Immature natural killer cell (primary cell): ENCODE measurements around the gene TPBGL. TPM values are rescaled to one million over a fixed set of nuclear protein-coding genes. Genes with fewer than 3 reads are reported as not detected.
"Not testable (repeated sequence)": the region's sequence is repeated elsewhere in the genome, so short reads cannot be mapped to it uniquely, and the experiment has no call there.

Experiments
- DNase-seq, 3 donors: peaks; one replicate each; pipeline ENCODE4 v3.0.0; 2022; ENCODE audit warnings: mixed read lengths in 1 of 3
- H3K27ac Mint-ChIP-seq, 6 donors: one replicate each; pipeline ENCODE4 v1.8.0; 2020; ENCODE audit warnings: mixed read lengths in 6 of 6, mild to moderate bottlenecking in 5 of 6, inconsistent platforms in 4 of 6, moderate library complexity in 3 of 6
- H3K27me3 Mint-ChIP-seq, 3 donors: one replicate each; pipeline ENCODE4 v1.8.0; 2020 to 2021; ENCODE audit warnings: low read depth in 3 of 3, mild to moderate bottlenecking in 3 of 3, mixed read lengths in 3 of 3, moderate library complexity in 3 of 3, inconsistent platforms in 1 of 3
- H3K36me3 Mint-ChIP-seq, 3 donors: one replicate each; pipeline ENCODE4 v1.8.0; 2020; ENCODE audit warnings: mixed read lengths in 3 of 3, inconsistent platforms in 2 of 3, mild to moderate bottlenecking in 2 of 3
- H3K4me1 Mint-ChIP-seq, 2 donors: one replicate each; pipeline ENCODE4 v1.8.0; 2020; ENCODE audit warnings: inconsistent platforms in 2 of 2, mild to moderate bottlenecking in 2 of 2, mixed read lengths in 2 of 2, moderate library complexity in 1 of 2
- H3K4me3 Mint-ChIP-seq, 5 donors: one replicate each; pipeline ENCODE4 v1.8.0; 2020; ENCODE audit warnings: mild to moderate bottlenecking in 5 of 5, mixed read lengths in 5 of 5, inconsistent platforms in 3 of 5, moderate library complexity in 3 of 5
- H3K9me3 Mint-ChIP-seq, 6 donors: one replicate each; pipeline ENCODE4 v1.8.0; 2020; ENCODE audit warnings: mild to moderate bottlenecking in 6 of 6, mixed read lengths in 6 of 6, inconsistent platforms in 4 of 6, moderate library complexity in 3 of 6
- polyA plus RNA-seq, 3 donors: library from polyadenylated mRNA; unstranded; fragments of 300-500 nt; fragmentation: Illumina TruSeq; gene quantifications; one replicate each; pipeline ENCODE4 v1.2.3, GENCODE V29; 2021

TPBGL gene
- polyA plus RNA-seq, 3 donors from 2014 or later: 0.13 TPM; not detected in 2

- Mint-ChIP-seq H3K27me3 (peaks cover 2 to 5% (median 3%) of the 10 kb centered on the region in 3 donors), H3K4me3 (no peak overlapping the region), H3K36me3 (peaks cover 4 to 20% (median 7%) of the 10 kb centered on the region in 3 donors), H3K27ac (peak overlapping the region; percentile 78 to 95 (median 88)), H3K4me1 (peaks cover 51 to 52% of the 10 kb centered on the region in 2 donors), H3K9me3 (no peaks in the 10 kb centered on the region)
- DNase-seq: no peak
Measured at GRCh38 chr11:75264971-75265370, 24.4 kb downstream of the TPBGL start.

- Mint-ChIP-seq H3K27me3 (peaks cover 2 to 5% (median 3%) of the 10 kb centered on the region in 3 donors), H3K9me3 (no peaks in the 10 kb centered on the region), H3K4me3 (no peak overlapping the region), H3K27ac (peak overlapping the region in 5 of 6 donors; percentile 12 to 80 (median 71)), H3K4me1 (peaks cover 42 to 43% of the 10 kb centered on the region in 2 donors), H3K36me3 (peaks cover 4 to 24% (median 8%) of the 10 kb centered on the region in 3 donors)
- no peak for DNase-seq
Measured at GRCh38 chr11:75265851-75266531, 25.4 kb downstream of the TPBGL start.

- Mint-ChIP-seq H3K4me3 (no peak overlapping the region), H3K27me3 (peaks cover 0 to 3% (median 0%) of the 10 kb centered on the region in 3 donors), H3K4me1 (peaks cover 31 to 33% of the 10 kb centered on the region in 2 donors), H3K27ac (peak overlapping the region in 3 of 6 donors; percentile 51 to 79 (median 67)), H3K9me3 (no peaks in the 10 kb centered on the region), H3K36me3 (peaks cover 4 to 34% (median 10%) of the 10 kb centered on the region in 3 donors)
- no peak for DNase-seq
Measured at GRCh38 chr11:75267171-75267970, 26.8 kb downstream of the TPBGL start.

- no peak for DNase-seq
Measured at GRCh38 chr11:75268626-75269366, 28.2 kb downstream of the TPBGL start.

GRCh38 chr11:75269367-75269660, 28.7 kb downstream of the TPBGL start:
- Mint-ChIP-seq H3K27me3 (peaks cover 0 to 3% (median 0%) of the 10 kb centered on the region in 3 donors), H3K9me3 (no peaks in the 10 kb centered on the region)
- no peak for DNase-seq

More at GRCh38 chr11:75268626-75269366, 28.2 kb downstream of the TPBGL start:
- H3K9me3 Mint-ChIP-seq: no peaks in the 10 kb centered on the region
- peaks cover 4 to 34% (median 10%) of the 10 kb centered on the region in 3 donors for H3K36me3 Mint-ChIP-seq
- peaks cover 0 to 3% (median 0%) of the 10 kb centered on the region in 3 donors for H3K27me3 Mint-ChIP-seq
- no peak overlapping the region for H3K27ac Mint-ChIP-seq
- peaks cover 20 to 24% of the 10 kb centered on the region in 2 donors for H3K4me1 Mint-ChIP-seq
- H3K4me3 Mint-ChIP-seq: no peak overlapping the region

GRCh38 chr11:75269896-75270295, 29.3 kb downstream of the TPBGL start:
- no peak for DNase-seq
- no peaks in the 10 kb centered on the region for H3K9me3 Mint-ChIP-seq
- H3K36me3 Mint-ChIP-seq: peaks cover 4 to 34% (median 10%) of the 10 kb centered on the region in 3 donors
- no peak overlapping the region for H3K27ac Mint-ChIP-seq
- H3K4me3 Mint-ChIP-seq: no peak overlapping the region
- H3K4me1 Mint-ChIP-seq: peaks cover 14 to 19% of the 10 kb centered on the region in 2 donors
- H3K27me3 Mint-ChIP-seq: peaks cover 0 to 3% (median 0%) of the 10 kb centered on the region in 3 donors

More at GRCh38 chr11:75269367-75269660, 28.7 kb downstream of the TPBGL start:
- Mint-ChIP-seq H3K27ac (no peak overlapping the region), H3K4me3 (no peak overlapping the region), H3K36me3 (peaks cover 4 to 34% (median 10%) of the 10 kb centered on the region in 3 donors), H3K4me1 (peaks cover 19 to 24% of the 10 kb centered on the region in 2 donors)

- DNase-seq: no peak
- peaks cover 22 to 27% of the 10 kb centered on the region in 2 donors for H3K4me1 Mint-ChIP-seq
- peak overlapping the region; percentile 65 to 85 (median 78) for H3K27ac Mint-ChIP-seq
- H3K36me3 Mint-ChIP-seq: peaks cover 8 to 38% (median 14%) of the 10 kb centered on the region in 3 donors
- no peaks in the 10 kb centered on the region for H3K9me3 Mint-ChIP-seq
- no peak overlapping the region for H3K4me3 Mint-ChIP-seq
- peaks cover 0 to 3% (median 0%) of the 10 kb centered on the region in 3 donors for H3K27me3 Mint-ChIP-seq
Measured at GRCh38 chr11:75270896-75271418, 30.4 kb downstream of the TPBGL start.

GRCh38 chr11:75271730-75272129, 31.2 kb downstream of the TPBGL start:
- no peak for DNase-seq
- Mint-ChIP-seq H3K4me3 (no peak overlapping the region), H3K36me3 (peaks cover 10 to 37% (median 16%) of the 10 kb centered on the region in 3 donors), H3K9me3 (no peaks in the 10 kb centered on the region), H3K27ac (peak overlapping the region; percentile 65 to 85 (median 80)), H3K4me1 (peaks cover 30 to 35% of the 10 kb centered on the region in 2 donors), H3K27me3 (peaks cover 0 to 3% (median 0%) of the 10 kb centered on the region in 3 donors)

GRCh38 chr11:75272391-75272790, 31.8 kb downstream of the TPBGL start:
- Mint-ChIP-seq H3K4me1 (peaks cover 37 to 40% of the 10 kb centered on the region in 2 donors), H3K27ac (peak overlapping the region; percentile 48 to 79 (median 64)), H3K9me3 (no peaks in the 10 kb centered on the region), H3K36me3 (peaks cover 17 to 40% (median 20%) of the 10 kb centered on the region in 3 donors), H3K4me3 (no peak overlapping the region), H3K27me3 (peaks cover 0 to 3% (median 0%) of the 10 kb centered on the region in 3 donors)
- no peak for DNase-seq

GRCh38 chr11:75272821-75273301, 32.3 kb downstream of the TPBGL start:
- Mint-ChIP-seq H3K27ac (peak overlapping the region in 5 of 6 donors; percentile 48 to 89 (median 68)), H3K9me3 (no peaks in the 10 kb centered on the region), H3K27me3 (peaks cover 0 to 3% (median 0%) of the 10 kb centered on the region in 3 donors), H3K4me1 (peaks cover 40 to 44% of the 10 kb centered on the region in 2 donors), H3K36me3 (peaks cover 19 to 44% (median 24%) of the 10 kb centered on the region in 3 donors), H3K4me3 (no peak overlapping the region)
- no peak for DNase-seq

- no peaks in the 10 kb centered on the region for H3K9me3 Mint-ChIP-seq
- peaks cover 0 to 3% (median 0%) of the 10 kb centered on the region in 3 donors for H3K27me3 Mint-ChIP-seq
- no peak for DNase-seq
- peak overlapping the region; percentile 72 to 92 (median 90) for H3K27ac Mint-ChIP-seq
- peak overlapping the region in 3 of 5 donors; percentile 27 to 38 (median 33) for H3K4me3 Mint-ChIP-seq
- peaks cover 41 to 48% of the 10 kb centered on the region in 2 donors for H3K4me1 Mint-ChIP-seq
- H3K36me3 Mint-ChIP-seq: peaks cover 18 to 44% (median 24%) of the 10 kb centered on the region in 3 donors
Measured at GRCh38 chr11:75273411-75274391, 33.1 kb downstream of the TPBGL start.

GRCh38 chr11:75274716-75275115, 34.1 kb downstream of the TPBGL start:
- DNase-seq, H3K9me3 Mint-ChIP-seq, H3K4me3 Mint-ChIP-seq, H3K27me3 Mint-ChIP-seq: not testable (repeated sequence)
- peaks cover 47 to 52% of the 10 kb centered on the region in 2 donors for H3K4me1 Mint-ChIP-seq
- H3K36me3 Mint-ChIP-seq: peaks cover 23 to 47% (median 28%) of the 10 kb centered on the region in 3 donors
- H3K27ac Mint-ChIP-seq: peak overlapping the region in 4 of 6 donors; percentile 40 to 90 (median 88)
